Central memory CD8-positive, alpha-beta T cell (primary cell): ENCODE measurements around the gene RUFY2.
A peak's percentile ranks its signal among the peaks of the same experiment; 100 is the strongest.

Experiments
- ATAC-seq: fragments of 150-1000 bp; cut with Tn5 transposase; replicated peaks from 2 replicates; pipeline ENCODE4 v1.10.0; 2022; ENCODE audit warnings: mild to moderate bottlenecking, moderate FRiP score, moderate number of reproducible peaks; ENCODE audit not compliant: poor library complexity, severe bottlenecking; ENCODE audit errors: extremely low read depth
- DNase-seq, 2 donors: peaks; one replicate each; pipeline ENCODE4 v3.0.0; 2021; ENCODE audit warnings: low spot score in 2 of 2
- H3K27ac Mint-ChIP-seq: one replicate; pipeline ENCODE4 v1.8.0; 2022; ENCODE audit warnings: low read depth, mild to moderate bottlenecking, moderate library complexity, mixed read lengths
- H3K27me3 Mint-ChIP-seq: one replicate; pipeline ENCODE4 v1.8.0; 2022; ENCODE audit warnings: mixed read lengths
- H3K36me3 Mint-ChIP-seq: one replicate; pipeline ENCODE4 v1.8.0; 2022; ENCODE audit warnings: mild to moderate bottlenecking, moderate library complexity, mixed read lengths; ENCODE audit not compliant: insufficient read depth
- H3K4me1 Mint-ChIP-seq: one replicate; pipeline ENCODE4 v1.8.0; 2022; ENCODE audit warnings: mixed read lengths
- H3K4me3 Mint-ChIP-seq: one replicate; pipeline ENCODE4 v1.8.0; 2022; ENCODE audit warnings: mild to moderate bottlenecking, moderate library complexity, mixed read lengths
- H3K9me3 Mint-ChIP-seq: one replicate; pipeline ENCODE4 v1.8.0; 2022; ENCODE audit warnings: mixed read lengths

Gene RUFY2

DNA sequence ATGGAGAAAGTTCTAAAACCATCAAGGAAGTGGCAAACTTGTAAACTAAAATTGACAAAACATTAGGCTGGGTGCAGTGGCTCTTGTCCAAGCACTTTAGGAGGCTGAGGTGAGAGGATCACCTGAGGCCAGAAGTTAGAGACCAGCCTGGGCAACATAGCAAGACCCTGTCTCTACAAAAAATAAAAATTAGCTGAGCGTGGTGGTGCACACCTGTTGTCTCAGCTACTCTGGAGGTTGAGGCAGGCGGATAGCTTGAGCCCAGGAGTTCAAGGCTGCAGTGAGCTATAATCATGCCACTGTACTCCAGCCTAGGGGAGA is 104.6 kb downstream of the RUFY2 start:
- H3K27ac Mint-ChIP-seq, result no peak overlapping the region
- no peaks in the 10 kb centered on the region for H3K27me3 Mint-ChIP-seq
- no peaks in the 10 kb centered on the region for H3K9me3 Mint-ChIP-seq
- DNase-seq (no peak), ATAC-seq (no peak)
- H3K36me3 Mint-ChIP-seq, result peaks cover 2% of the 10 kb centered on the region
- H3K4me1 Mint-ChIP-seq, result no peaks in the 10 kb centered on the region
- H3K4me3 Mint-ChIP-seq, result no peak overlapping the region

DNA sequence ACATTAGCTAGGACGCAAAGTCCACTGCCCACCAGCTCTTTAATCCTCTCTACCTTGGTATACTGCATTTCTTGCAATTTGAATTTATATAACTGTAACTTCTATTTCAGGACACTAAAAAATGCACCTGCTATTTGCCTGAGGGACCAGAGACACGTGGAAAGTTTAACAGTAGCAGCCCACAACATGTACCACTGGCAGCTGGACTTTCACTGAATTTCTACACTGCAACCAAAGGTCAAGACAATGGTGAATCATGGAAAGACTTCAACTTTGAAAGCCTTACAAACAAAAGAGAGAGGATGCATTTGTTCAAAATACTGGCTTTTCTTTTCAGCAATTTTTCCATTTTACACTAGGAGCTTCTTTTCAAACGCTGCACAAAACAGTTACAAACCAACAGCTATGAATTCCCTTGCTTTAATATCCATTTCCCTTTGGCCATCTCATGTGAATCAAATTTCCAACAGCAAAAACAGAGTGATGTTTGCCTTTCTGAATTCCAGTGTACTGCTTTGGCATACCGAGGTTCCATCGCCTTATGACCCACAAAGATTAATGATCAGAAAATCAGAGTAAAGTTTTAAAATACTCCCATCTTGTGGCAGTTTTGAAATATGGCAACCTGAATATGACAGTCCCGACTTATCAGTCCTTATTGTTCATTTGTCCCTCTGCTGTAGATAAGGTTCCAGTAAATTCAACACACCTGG is 105.1 kb downstream of the RUFY2 start:
- ATAC-seq (peak; percentile 49), DNase-seq (no peak)
- no peak overlapping the region for H3K27ac Mint-ChIP-seq
- H3K4me1 Mint-ChIP-seq, result no peaks in the 10 kb centered on the region
- H3K9me3 Mint-ChIP-seq, result no peaks in the 10 kb centered on the region
- H3K36me3 Mint-ChIP-seq, result peaks cover under 1% of the 10 kb centered on the region
- no peak overlapping the region for H3K4me3 Mint-ChIP-seq
- H3K27me3 Mint-ChIP-seq, result no peaks in the 10 kb centered on the region

DNA sequence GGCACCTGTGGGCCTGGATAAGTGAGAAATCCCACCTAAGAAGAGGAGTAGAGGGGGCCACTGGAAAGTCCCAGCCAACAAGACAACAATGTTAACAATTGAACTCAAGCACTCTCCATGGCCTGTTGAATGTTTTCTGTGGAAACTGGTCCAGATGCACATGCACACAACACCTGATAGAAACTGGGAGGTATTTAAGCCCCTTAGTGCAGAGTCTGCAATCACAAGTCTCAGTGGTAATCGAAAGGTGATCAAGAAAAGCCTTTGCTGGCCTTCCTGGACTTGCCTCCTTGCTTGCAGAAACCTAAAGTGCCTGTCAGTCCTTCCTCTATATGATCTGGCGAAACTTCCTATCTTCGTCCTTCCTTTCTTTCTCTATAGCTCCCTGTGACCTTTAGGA is 105.8 kb downstream of the RUFY2 start:
- H3K27me3 Mint-ChIP-seq, result no peaks in the 10 kb centered on the region
- no peak overlapping the region for H3K27ac Mint-ChIP-seq
- DNase-seq, result no peak
- H3K4me3 Mint-ChIP-seq, result no peak overlapping the region
- H3K9me3 Mint-ChIP-seq, result no peaks in the 10 kb centered on the region
- ATAC-seq, result no peak
- H3K36me3 Mint-ChIP-seq, result no peaks in the 10 kb centered on the region
- H3K4me1 Mint-ChIP-seq, result no peaks in the 10 kb centered on the region

DNA sequence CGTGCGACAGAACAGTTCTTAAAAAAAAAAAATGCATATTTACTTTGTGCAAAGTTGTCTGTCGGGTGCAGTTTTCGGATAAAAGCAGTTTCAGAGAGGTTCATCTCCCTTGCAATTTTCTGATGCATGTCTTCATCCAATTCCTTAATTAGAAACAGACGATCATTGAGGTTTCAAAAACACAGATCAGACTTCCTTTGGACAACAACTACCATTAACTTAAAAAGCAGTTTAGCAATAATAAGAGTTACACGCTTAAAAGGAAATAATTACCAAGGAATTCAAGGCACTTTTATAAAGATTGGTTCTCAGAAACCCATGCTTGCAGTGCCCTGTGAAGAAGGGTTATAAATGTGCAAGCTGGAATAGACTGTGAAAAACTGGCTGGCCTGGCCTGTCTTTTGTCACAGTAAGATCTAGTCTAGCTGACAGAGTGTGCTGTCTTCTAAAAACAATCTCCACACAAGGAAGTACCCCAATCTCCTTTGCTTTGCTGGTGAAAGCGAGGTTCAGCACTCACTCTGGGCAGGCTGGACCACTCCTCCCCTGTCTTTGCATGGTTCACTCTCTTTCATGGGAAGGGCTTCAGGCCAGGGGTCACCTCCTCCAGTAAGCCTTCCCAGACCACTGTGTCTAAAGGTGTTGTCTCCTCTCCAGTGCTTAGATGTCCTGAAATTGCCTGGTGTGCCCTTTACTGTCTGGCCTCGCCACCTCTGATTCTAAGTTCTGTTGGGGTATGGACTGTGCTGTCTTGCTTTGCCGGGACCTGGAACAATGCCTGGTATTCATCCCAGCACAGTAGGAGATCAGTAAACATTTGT is 110.0 kb downstream of the RUFY2 start:
- no peaks in the 10 kb centered on the region for H3K9me3 Mint-ChIP-seq
- DNase-seq (no peak), ATAC-seq (no peak)
- H3K4me1 Mint-ChIP-seq, result no peaks in the 10 kb centered on the region
- H3K4me3 Mint-ChIP-seq, result no peak overlapping the region
- no peak overlapping the region for H3K27ac Mint-ChIP-seq
- no peaks in the 10 kb centered on the region for H3K27me3 Mint-ChIP-seq
- H3K36me3 Mint-ChIP-seq, result no peaks in the 10 kb centered on the region
